Measurements from ENCODE around the gene USP11. TPM values are rescaled to one million over a fixed set of nuclear protein-coding genes. Genes with fewer than 3 reads are reported as not detected.
A peak's percentile ranks its signal among the peaks of the same experiment; 100 is the strongest.

USP11 gene
- total RNA-seq, 1 experiment from 2014 or later, result 61.2 TPM

DNA sequence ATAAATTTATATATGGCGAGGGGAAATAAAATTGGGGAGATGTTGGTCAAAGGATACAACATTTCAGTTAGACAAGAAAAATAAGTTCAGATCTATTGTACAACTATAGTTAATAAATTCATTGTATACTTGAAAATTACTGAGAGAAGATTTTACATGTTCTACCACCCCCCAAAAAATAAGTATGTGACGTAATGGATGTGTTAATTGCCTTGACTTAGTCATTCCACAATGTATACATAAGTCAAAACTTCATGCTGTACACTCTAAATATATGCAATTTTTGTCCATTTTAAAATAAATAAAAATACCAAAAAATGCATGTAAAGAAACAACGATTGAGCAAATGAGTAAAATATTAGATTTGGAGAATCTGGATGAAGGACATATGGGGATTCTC is 1.8 kb downstream of the USP11 start:
- Histone ChIP-seq H3K9me3 (no peaks in the 10 kb centered on the region), H3K4me3 (ENCODE audit: low read depth, low read length) (no peak overlapping the region; the same call in 1 of the 2 replicates), H3K36me3 (ENCODE audit: control insufficient read depth, insufficient read depth, low read length) (no peaks in the 10 kb centered on the region), H3K27me3 (replicated peaks; ENCODE audit: control insufficient read depth, insufficient read depth, low read length) (no peaks in the 10 kb centered on the region), H3K4me1 (no peaks in the 10 kb centered on the region)
- H3K4me3 Mint-ChIP-seq (ENCODE audit: unreplicated experiment), result no peak overlapping the region
- POLR2A ChIA-PET, result no interaction called here
- peaks cover 14% of the 10 kb centered on the region for H3K4me1 Mint-ChIP-seq (ENCODE audit: low read depth, unreplicated experiment)
- BruUV-seq (replicated peaks), result no TSS peak
- no peaks in the 10 kb centered on the region for H3K27me3 Mint-ChIP-seq (ENCODE audit: insufficient read depth, unreplicated experiment)
- DNase-seq, result no peak
- intact Hi-C loops (cut with micrococcal nuclease; ENCODE audit: unreplicated experiment), result no loop called here
- TF ChIP-seq, protein P1, sequence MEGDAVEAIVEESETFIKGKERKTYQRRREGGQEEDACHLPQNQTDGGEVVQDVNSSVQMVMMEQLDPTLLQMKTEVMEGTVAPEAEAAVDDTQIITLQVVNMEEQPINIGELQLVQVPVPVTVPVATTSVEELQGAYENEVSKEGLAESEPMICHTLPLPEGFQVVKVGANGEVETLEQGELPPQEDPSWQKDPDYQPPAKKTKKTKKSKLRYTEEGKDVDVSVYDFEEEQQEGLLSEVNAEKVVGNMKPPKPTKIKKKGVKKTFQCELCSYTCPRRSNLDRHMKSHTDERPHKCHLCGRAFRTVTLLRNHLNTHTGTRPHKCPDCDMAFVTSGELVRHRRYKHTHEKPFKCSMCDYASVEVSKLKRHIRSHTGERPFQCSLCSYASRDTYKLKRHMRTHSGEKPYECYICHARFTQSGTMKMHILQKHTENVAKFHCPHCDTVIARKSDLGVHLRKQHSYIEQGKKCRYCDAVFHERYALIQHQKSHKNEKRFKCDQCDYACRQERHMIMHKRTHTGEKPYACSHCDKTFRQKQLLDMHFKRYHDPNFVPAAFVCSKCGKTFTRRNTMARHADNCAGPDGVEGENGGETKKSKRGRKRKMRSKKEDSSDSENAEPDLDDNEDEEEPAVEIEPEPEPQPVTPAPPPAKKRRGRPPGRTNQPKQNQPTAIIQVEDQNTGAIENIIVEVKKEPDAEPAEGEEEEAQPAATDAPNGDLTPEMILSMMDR (IDR thresholded peaks at IDR 0.05; ENCODE audit: insufficient read depth in 1 of 2, low read depth in 1 of 2, low read length in 1 of 2, severe bottlenecking in 1 of 2, unreplicated experiment in 1 of 2), result no peak
- H3K27ac Mint-ChIP-seq (ENCODE audit: unreplicated experiment), result peak overlapping the region; percentile 99
- peaks cover 31% of the 10 kb centered on the region for H3K36me3 Mint-ChIP-seq (ENCODE audit: insufficient read depth, unreplicated experiment)
- CTCF ChIA-PET, result no interaction called here
- no peaks in the 10 kb centered on the region for H3K9me3 Mint-ChIP-seq (ENCODE audit: unreplicated experiment)

DNA sequence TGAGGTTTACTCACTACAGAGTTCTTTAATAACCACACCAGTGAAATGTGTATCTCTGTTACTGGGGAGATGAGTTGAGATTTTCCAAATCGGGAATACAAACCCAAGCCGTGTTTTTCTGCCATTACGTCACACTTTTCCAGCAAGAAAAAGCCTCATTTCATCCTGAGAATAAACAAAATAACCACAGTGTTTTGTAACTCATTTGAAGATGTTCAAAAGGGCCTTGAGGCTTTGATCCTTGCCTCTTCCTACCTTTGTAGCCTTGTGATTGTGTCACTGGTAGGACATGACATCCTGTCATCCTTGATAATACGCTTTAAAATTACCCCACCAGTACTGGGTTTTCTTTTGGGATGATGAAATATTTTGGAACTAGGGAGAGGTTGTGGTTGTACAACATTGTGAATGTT is 2.9 kb downstream of the USP11 start:
- BruUV-seq (replicated peaks), result no TSS peak
- H3K36me3 Mint-ChIP-seq (ENCODE audit: insufficient read depth, unreplicated experiment), result peaks cover 28% of the 10 kb centered on the region
- Histone ChIP-seq H3K27me3 (replicated peaks; ENCODE audit: control insufficient read depth, insufficient read depth, low read length) (no peaks in the 10 kb centered on the region), H3K4me3 (ENCODE audit: low read depth, low read length) (no peak overlapping the region), H3K9me3 (no peaks in the 10 kb centered on the region), H3K4me1 (no peaks in the 10 kb centered on the region), H3K36me3 (ENCODE audit: control insufficient read depth, insufficient read depth, low read length) (no peaks in the 10 kb centered on the region; the same call in 1 of the 2 replicates)
- DNase-seq, result no peak
- intact Hi-C loops (cut with micrococcal nuclease; ENCODE audit: unreplicated experiment), result no loop called here
- H3K9me3 Mint-ChIP-seq (ENCODE audit: unreplicated experiment), result no peaks in the 10 kb centered on the region
- ChIA-PET CTCF (no interaction called here), POLR2A (no interaction called here)
- no peak overlapping the region for H3K4me3 Mint-ChIP-seq (ENCODE audit: unreplicated experiment)
- TF ChIP-seq, protein P1 (IDR thresholded peaks at IDR 0.05; ENCODE audit: insufficient read depth in 1 of 2, low read depth in 1 of 2, low read length in 1 of 2, severe bottlenecking in 1 of 2, unreplicated experiment in 1 of 2), result no peak
- no peaks in the 10 kb centered on the region for H3K27me3 Mint-ChIP-seq (ENCODE audit: insufficient read depth, unreplicated experiment)
- H3K27ac Mint-ChIP-seq (ENCODE audit: unreplicated experiment), result no peak overlapping the region
- peaks cover 7% of the 10 kb centered on the region for H3K4me1 Mint-ChIP-seq (ENCODE audit: low read depth, unreplicated experiment)

DNA sequence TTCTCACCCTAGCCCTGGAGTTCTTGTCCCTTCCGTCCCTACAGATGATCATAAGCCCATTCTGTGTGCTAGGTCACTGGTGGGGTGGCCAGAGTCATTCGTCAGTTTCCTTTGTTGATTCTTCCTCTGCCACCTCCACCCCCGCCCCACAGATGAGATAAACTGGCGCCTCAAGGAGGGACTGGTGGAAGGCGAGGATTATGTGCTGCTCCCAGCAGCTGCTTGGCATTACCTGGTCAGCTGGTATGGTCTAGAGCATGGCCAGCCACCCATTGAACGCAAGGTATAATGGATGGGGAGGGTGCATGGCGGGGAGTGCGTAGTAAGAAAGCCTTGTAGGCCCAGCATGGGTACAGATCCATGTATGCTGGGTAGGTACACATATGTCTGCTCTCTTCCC is 6.4 kb downstream of the USP11 start:
- BruUV-seq (replicated peaks), result no TSS peak
- peaks cover 12% of the 10 kb centered on the region for H3K36me3 Mint-ChIP-seq (ENCODE audit: insufficient read depth, unreplicated experiment)

More for the DNA sequence above, 6.4 kb downstream of the USP11 start:
- Mint-ChIP-seq H3K4me1 (ENCODE audit: low read depth, unreplicated experiment) (peaks cover 7% of the 10 kb centered on the region), H3K4me3 (ENCODE audit: unreplicated experiment) (no peak overlapping the region), H3K9me3 (ENCODE audit: unreplicated experiment) (no peaks in the 10 kb centered on the region), H3K27me3 (ENCODE audit: insufficient read depth, unreplicated experiment) (no peaks in the 10 kb centered on the region), H3K27ac (ENCODE audit: unreplicated experiment) (no peak overlapping the region)
- Histone ChIP-seq H3K4me3 (ENCODE audit: low read depth, low read length) (no peak overlapping the region), H3K4me1 (no peaks in the 10 kb centered on the region), H3K9me3 (no peaks in the 10 kb centered on the region), H3K36me3 (ENCODE audit: control insufficient read depth, insufficient read depth, low read length) (no peaks in the 10 kb centered on the region; the same call in 1 of the 2 replicates), H3K27me3 (replicated peaks; ENCODE audit: control insufficient read depth, insufficient read depth, low read length) (no peaks in the 10 kb centered on the region)
- DNase-seq, result no peak
- TF ChIP-seq, protein P1 (IDR thresholded peaks at IDR 0.05; ENCODE audit: insufficient read depth in 1 of 2, low read depth in 1 of 2, low read length in 1 of 2, severe bottlenecking in 1 of 2, unreplicated experiment in 1 of 2), result no peak
- intact Hi-C loops (cut with micrococcal nuclease; ENCODE audit: unreplicated experiment), result no loop called here
- CTCF ChIA-PET, result no interaction called here
- POLR2A ChIA-PET, result no interaction called here

Measured in Caco-2 (cell line).